Subcutaneous adipose tissue (tissue), 4 donors: ENCODE measurements around the gene C3orf49. TPM values are rescaled to one million over a fixed set of nuclear protein-coding genes. Genes with fewer than 3 reads are reported as not detected.

ENCODE experiments used
- total RNA-seq, 4 donors: library from RNA; depleted of rRNA; stranded (reverse); fragments of >200 nt; gene quantifications; one replicate each; pipeline ENCODE4 v1.1.0, GENCODE V29; 2016
- TF ChIP-seq, protein P1 (sequence below): fragments of 450-650 bp; IDR thresholded peaks from one replicate; pipeline ENCODE4 v1.5.1; 2016; ENCODE audit warnings: low read depth, mild to moderate bottlenecking, control low read depth, antibody characterized with exemption, moderate library complexity

Gene C3orf49
- total RNA-seq, 4 donors from 2014 or later: not detected

DNA sequence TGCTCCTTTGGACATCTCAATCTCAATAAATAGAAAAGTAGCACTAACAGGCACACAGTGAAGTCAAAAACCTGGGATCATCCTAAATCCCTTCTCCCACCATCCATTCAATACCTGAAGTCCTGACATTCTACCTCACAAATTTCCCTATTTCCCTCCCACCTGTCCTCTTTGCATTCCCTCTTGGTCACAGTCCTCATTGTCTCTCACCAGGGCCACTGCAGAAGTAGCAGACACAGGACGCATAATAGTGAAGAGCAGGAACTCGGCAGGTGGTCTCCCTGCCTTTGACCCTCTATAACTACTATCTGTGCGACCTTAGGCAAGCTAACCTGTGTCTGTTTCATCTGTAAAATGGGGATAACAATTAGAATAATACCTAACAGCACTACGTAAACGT, 42.2 kb downstream of the C3orf49 start:
- TF ChIP-seq, protein P1, sequence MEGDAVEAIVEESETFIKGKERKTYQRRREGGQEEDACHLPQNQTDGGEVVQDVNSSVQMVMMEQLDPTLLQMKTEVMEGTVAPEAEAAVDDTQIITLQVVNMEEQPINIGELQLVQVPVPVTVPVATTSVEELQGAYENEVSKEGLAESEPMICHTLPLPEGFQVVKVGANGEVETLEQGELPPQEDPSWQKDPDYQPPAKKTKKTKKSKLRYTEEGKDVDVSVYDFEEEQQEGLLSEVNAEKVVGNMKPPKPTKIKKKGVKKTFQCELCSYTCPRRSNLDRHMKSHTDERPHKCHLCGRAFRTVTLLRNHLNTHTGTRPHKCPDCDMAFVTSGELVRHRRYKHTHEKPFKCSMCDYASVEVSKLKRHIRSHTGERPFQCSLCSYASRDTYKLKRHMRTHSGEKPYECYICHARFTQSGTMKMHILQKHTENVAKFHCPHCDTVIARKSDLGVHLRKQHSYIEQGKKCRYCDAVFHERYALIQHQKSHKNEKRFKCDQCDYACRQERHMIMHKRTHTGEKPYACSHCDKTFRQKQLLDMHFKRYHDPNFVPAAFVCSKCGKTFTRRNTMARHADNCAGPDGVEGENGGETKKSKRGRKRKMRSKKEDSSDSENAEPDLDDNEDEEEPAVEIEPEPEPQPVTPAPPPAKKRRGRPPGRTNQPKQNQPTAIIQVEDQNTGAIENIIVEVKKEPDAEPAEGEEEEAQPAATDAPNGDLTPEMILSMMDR: no peak

DNA sequence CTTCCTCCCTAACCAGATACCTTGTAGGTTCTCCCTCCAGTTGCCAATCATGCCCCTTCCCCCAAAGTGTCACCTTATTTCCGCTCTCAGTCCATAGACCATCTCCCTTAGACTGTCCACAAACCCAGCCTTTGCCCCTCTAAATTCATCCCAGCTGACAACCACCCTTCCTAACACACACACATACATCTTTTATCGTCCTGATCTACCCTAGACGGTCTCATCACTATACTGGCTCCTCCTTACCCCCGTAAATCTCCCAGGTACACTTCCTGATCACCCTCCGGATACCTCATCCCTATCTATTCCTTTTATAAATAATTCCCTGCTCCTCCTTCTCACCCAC, 43.7 kb downstream of the C3orf49 start:
- TF ChIP-seq, protein P1: no peak

DNA sequence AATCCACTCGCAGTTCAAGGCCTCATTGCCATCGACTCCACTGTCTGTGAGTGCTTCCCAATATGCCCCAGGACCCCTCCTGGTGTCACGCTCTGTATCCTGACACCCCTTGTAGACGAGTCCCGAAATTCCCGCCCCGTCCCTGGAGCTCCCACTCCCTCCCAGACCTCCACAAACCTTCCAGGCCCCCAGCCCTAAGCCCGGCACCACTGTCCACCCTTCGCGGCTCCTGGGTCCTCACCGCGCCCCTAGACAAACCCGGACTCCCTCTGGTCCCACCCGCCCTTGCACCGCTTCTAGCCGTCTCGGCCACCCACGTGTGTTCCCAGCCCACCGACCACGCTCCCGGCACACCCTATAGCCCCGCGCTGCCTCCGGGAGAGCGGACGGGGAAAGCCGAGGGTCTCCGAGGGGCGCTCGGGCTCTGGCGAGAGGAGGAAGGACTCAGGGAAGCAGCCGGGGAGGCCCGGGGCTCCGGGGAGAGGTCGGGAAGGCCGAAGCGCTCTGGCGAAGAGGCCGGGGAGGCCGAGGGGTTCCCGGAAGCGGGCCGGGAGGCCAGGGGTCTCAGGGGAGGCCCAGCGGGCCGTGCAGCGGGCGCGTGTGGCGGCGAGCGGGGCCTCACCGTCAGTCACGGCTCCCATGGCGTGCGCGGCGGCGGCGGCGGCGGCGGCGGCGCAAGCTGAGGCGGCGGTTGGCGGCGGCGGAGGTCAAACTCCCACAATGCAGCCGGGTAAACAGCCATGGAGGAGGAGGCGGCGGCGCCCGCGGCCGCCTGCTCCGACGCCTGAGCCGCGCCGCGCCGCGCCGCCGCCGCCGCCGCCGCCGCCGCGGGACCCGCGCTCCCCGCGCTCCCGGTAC, 44.3 kb downstream of the C3orf49 start, which contains the start of the genes ATXN7 and THOC7:
TSS of gene ATXN7 (plus strand) at position 718 of the 858 bp plus-strand sequence. CDS start 48,732 bp downstream, outside the sequence.
TSS of gene THOC7 (minus strand) at position 656 of the 858 bp plus-strand sequence. CDS start at position 641, 15 bp downstream.
- TF ChIP-seq, protein P1: no peak

DNA sequence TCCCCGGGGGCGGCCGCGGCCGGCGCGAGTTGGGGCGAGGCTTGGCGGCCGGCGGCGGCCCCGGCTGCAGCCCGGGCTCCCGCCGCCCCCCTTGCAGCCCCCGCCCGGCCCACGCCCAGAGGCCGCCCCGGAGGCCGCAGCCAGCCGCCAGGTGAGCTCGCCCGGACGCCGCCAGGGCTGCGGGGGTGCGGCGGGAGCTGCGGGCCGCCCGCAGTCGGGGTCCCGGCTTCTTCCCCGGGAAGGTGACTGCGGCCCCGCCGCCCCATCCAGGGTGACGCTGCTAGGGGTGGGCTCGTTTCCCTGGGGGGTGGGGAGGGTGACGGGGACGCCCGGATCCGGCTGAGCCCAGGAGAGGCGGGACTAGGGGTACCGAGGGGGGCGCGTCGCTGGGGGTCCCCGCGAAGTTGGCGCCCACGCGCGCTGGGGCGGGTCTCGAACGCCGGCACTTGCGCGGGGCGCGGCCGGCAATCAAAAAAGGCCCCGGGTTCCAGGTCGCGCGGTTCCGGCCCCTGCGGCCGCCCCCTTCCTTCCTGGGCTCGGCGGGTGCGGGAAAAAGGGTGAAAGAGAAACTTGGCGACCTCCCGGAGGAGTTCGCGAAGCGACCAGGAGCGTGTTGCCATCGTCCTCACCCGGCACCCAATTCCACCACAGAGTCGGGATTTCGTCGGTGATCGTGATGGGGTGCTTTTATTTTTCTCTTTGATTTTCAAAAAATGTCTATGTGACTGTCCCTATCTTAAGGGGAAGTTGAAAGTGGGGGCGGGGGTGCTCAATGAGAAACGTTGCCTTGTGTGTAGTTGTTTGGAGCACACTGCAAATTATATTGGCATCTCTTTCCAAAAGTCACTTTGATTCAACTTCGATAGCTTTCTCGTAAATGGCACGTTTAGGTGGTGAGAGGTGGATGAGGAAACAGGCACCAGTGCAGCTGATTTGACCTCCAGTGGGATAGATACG, 45.2 kb downstream of the C3orf49 start:
- TF ChIP-seq, protein P1: no peak

DNA sequence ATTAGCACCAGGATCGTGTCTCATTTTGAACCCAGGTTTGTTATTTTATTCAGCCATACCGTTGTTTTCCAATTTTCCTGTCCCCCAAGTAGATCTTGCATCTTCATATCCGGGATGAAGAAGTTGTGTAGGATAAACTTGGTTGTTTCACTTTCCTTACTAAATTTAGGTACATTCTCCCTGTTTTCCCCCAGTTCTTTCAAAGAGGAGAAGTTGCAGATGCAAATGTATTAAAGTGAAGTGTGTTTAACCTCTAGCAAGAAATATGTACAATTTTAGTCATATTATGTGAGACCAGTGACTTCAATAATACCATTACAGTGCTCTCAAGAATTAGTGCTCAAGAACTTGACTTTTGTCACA, 45.8 kb downstream of the C3orf49 start:
- TF ChIP-seq, protein P1: no peak

DNA sequence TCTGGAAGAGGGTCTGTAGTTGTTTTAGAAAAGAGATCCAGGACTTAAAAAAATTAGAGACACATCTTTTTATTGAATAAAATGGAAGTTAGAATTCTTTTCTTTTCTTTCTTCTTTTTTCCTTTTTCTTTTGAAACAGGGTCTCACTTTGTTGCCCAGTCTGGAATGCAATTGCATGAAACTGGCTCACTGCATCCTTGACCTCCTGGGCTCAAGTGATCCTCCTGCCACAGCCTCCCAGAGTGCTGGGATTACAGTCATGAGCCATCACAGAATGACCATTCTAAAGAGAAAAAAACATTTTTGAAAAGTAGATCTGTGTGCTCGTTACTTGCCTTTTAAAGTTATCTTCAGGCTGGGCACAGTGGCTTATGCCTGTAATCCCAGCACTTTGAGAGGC, 48.1 kb downstream of the C3orf49 start:
- TF ChIP-seq, protein P1: no peak
